ENCODE measurements around the gene LRRC57. TPM values are rescaled to one million over a fixed set of nuclear protein-coding genes. Genes with fewer than 3 reads are reported as not detected.
A peak's percentile ranks its signal among the peaks of the same experiment; 100 is the strongest.

LRRC57 gene
- total RNA-seq, 1 experiment from 2014 or later: 18.7 TPM

GRCh38 chr15:42590619-42591237, 42.1 kb upstream of the LRRC57 start:
- no peak overlapping the region for H4K8ac ChIP-seq (replicated peaks; ENCODE audit: insufficient read length, low read depth, low read length)

More at GRCh38 chr15:42590619-42591237, 42.1 kb upstream of the LRRC57 start:
- peak overlapping the region in 2 of 3 experiments; percentile 22 to 76; a peak in 3 of 7 replicates for H3K27ac Mint-ChIP-seq
- Histone ChIP-seq H3K79me1 (ENCODE audit: insufficient read depth, low read depth, low read length, poor library complexity, severe bottlenecking) (no peaks in the 10 kb centered on the region), H3K14ac (ENCODE audit: insufficient read depth, low read length) (no peak overlapping the region), H4K5ac (ENCODE audit: insufficient read length, low read depth, low read length) (no peak overlapping the region), H4K91ac (ENCODE audit: insufficient read length, low read depth, low read length) (no peak overlapping the region), H3K9ac (ENCODE audit: extremely low read depth, insufficient read length, low read length) (no peak overlapping the region), H3K56ac (ENCODE audit: insufficient read length, low read depth, low read length) (no peak overlapping the region), H2BK15ac (ENCODE audit: low read depth, low read length) (no peak overlapping the region), H3K27ac (ENCODE audit: insufficient read length, low read depth, low read length) (no peak overlapping the region), H2BK5ac (ENCODE audit: insufficient read length, low read length) (no peak overlapping the region), H3K23ac (ENCODE audit: insufficient read length, low read depth, low read length) (no peak overlapping the region), H2AFZ (ENCODE audit: low read length) (no peak overlapping the region), H3K79me2 (ENCODE audit: insufficient read depth, low read length) (no peaks in the 10 kb centered on the region), H3K27me3 (ENCODE audit: insufficient read depth, low read length) (no peaks in the 10 kb centered on the region), H3K23me2 (ENCODE audit: insufficient read length, low read depth, low read length, poor library complexity, severe bottlenecking) (no peaks in the 10 kb centered on the region), H3K18ac (ENCODE audit: insufficient read length, low read depth, low read length) (no peak overlapping the region), H4K20me1 (ENCODE audit: control insufficient read depth, insufficient read depth, insufficient read length) (no peaks in the 10 kb centered on the region), H3K4me2 (ENCODE audit: insufficient read depth, insufficient read length, low read length) (no peak overlapping the region), H2BK20ac (ENCODE audit: low read depth, low read length, poor library complexity, severe bottlenecking) (no peak overlapping the region), H3K4ac (ENCODE audit: low read depth, low read length) (no peak overlapping the region), H2AK5ac (ENCODE audit: insufficient read length, low read length) (no peak overlapping the region), H2BK120ac (ENCODE audit: low read depth, low read length, poor library complexity, severe bottlenecking) (no peak overlapping the region), H2BK12ac (ENCODE audit: insufficient read length, low read depth, low read length) (no peak overlapping the region), H3K4me1 (ENCODE audit: insufficient read depth, low read length) (no peaks in the 10 kb centered on the region), H3T11ph (ENCODE audit: low read length) (no peak overlapping the region), H3K9me3 (ENCODE audit: control insufficient read depth, low read depth, low read length) (no peaks in the 10 kb centered on the region)
- no peak overlapping the region for H3K4me3 Mint-ChIP-seq
- TF ChIP-seq, protein P1, sequence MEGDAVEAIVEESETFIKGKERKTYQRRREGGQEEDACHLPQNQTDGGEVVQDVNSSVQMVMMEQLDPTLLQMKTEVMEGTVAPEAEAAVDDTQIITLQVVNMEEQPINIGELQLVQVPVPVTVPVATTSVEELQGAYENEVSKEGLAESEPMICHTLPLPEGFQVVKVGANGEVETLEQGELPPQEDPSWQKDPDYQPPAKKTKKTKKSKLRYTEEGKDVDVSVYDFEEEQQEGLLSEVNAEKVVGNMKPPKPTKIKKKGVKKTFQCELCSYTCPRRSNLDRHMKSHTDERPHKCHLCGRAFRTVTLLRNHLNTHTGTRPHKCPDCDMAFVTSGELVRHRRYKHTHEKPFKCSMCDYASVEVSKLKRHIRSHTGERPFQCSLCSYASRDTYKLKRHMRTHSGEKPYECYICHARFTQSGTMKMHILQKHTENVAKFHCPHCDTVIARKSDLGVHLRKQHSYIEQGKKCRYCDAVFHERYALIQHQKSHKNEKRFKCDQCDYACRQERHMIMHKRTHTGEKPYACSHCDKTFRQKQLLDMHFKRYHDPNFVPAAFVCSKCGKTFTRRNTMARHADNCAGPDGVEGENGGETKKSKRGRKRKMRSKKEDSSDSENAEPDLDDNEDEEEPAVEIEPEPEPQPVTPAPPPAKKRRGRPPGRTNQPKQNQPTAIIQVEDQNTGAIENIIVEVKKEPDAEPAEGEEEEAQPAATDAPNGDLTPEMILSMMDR (conservative IDR thresholded peaks at IDR 0.05): no peak
- peaks cover 12 to 15% of the 10 kb centered on the region in 2 experiments for H3K4me1 Mint-ChIP-seq
- no peak for DNase-seq
- H3K36me3 Mint-ChIP-seq (ENCODE audit: insufficient read depth in 1 of 3, low read depth in 3 of 3): peaks cover 0 to 12% (median 0%) of the 10 kb centered on the region in 3 experiments; a peak in 3 of 7 replicates
- H3K27me3 Mint-ChIP-seq (ENCODE audit: low read depth): no peaks in the 10 kb centered on the region
- no peaks in the 10 kb centered on the region for H3K9me3 Mint-ChIP-seq
- no CpG with 5 or more reads among the region's 5 CpGs for WGBS (ENCODE audit: extremely low coverage, insufficient read length, low lambda C conversion rate)

Measured in H9 (cell line).